ENCODE results near the gene MRPL28.

GRCh38 chr16:354291-354881 lies 16.0 kb downstream of the MRPL28 start:
- no peak for TF ChIP-seq CTCF (IDR thresholded peaks at IDR 0.05)
- TF ChIP-seq POLR2A (IDR thresholded peaks at IDR 0.05) = no peak
- TF ChIP-seq EP300 (IDR thresholded peaks at IDR 0.05) = no peak

Measured in tibial nerve (tissue), 4 donors.